GF-D8 (cell line): ENCODE data around the gene ABCA6.
A peak's percentile ranks its signal among the peaks of the same experiment; 100 is the strongest.
"Not testable (repeated sequence)": the region's sequence is repeated elsewhere in the genome, so short reads cannot be mapped to it uniquely, and the experiment has no call there.

Experiments used
- DNase-seq: peaks from one replicate; lab custom pipeline; 2025; lab: John Stamatoyannopoulos, UW

Gene ABCA6

GRCh38 chr17:69071233-69071586, 70.5 kb downstream of the ABCA6 start:
- not testable (repeated sequence) for DNase-seq

DNA sequence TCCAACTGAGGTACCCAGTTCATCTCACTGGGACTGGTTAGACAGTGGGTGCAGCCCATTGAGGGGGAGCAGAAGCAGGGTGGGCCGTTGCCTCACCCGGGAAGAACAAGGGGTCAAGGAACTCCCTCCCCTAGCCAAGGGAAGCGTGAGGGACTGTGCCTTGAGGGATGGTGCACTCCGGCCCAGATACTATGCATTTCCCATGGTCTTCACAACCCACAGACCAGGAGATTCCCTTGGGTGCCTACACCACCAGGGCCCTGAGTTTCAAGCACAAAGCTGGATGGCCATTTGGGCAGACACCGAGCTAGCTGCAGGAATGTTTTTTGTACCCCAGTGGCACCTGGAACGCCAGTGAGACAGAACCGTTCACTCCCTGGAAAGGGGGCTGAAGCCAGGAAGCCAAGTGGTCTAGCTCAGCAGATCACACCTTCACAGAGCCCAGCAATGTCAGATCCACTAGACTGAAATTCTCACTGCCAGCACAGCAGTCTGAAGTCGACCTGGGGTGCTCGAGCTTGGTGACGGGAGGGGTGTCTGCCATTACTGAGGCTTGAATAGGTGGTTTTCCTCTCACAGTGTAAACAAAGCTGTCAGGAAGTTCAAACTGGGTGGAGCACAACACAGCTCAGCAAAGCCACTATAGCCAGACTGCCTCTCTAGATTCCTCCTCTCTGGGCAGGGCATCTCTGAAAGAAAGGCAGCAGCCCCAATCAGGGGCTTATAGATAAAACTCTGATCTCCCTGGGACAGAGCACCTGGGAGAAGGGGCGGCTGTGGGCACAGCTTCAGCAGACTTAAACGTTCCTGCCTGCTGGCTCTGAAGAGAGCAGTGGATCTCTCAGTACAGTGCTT, 71.1 kb downstream of the ABCA6 start:
- DNase-seq = not testable (repeated sequence)

GRCh38 chr17:69069226-69069750, 72.4 kb downstream of the ABCA6 start:
- no peak for DNase-seq

- DNase-seq = no peak
Measured at GRCh38 chr17:69067274-69068047, 74.2 kb downstream of the ABCA6 start.

- DNase-seq = peak; percentile 80
Measured at GRCh38 chr17:69066482-69066881, 75.2 kb downstream of the ABCA6 start.

DNA sequence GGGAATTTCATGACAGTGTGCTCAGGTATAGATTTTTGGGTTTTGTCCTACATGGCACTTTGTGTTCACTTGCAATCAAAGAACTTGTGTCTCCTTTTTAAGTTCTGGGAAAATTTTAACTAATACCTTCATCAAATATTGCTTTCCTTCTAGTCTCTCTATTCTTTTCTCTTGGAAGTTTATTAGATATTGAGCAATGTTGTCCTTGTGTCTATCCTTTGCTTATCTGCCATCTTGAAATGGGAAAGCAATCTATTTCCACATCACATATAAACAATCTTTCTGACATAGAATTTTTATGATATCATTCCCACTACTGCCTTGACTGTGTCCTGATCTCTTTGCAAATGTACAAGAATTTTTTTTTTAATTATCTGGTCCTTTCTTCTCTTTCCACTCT, 76.6 kb downstream of the ABCA6 start:
- no peak for DNase-seq

- DNase-seq = no peak
Measured at GRCh38 chr17:69064476-69064875, 77.2 kb downstream of the ABCA6 start.

DNA sequence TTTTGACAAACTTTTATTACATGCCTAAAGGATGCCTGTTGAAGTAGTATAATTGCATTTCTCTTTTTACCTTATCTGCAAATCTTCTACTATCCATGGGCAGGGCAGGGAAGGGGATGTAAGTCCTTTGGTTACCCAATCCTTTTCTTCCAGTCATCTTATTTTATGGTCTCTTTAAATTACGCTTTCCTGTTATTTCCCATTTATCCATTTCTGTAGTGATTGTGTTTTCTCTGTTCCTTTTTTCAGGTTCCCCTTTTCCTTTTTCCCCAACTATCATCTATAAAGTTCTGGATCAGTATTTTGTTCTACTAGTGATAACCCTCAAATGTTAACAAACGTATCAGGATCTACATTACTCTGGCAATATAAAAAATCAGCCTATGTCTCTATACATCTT, 77.7 kb downstream of the ABCA6 start:
- DNase-seq = no peak

- DNase-seq = no peak
Measured at GRCh38 chr17:69062860-69063581, 78.7 kb downstream of the ABCA6 start.

DNA sequence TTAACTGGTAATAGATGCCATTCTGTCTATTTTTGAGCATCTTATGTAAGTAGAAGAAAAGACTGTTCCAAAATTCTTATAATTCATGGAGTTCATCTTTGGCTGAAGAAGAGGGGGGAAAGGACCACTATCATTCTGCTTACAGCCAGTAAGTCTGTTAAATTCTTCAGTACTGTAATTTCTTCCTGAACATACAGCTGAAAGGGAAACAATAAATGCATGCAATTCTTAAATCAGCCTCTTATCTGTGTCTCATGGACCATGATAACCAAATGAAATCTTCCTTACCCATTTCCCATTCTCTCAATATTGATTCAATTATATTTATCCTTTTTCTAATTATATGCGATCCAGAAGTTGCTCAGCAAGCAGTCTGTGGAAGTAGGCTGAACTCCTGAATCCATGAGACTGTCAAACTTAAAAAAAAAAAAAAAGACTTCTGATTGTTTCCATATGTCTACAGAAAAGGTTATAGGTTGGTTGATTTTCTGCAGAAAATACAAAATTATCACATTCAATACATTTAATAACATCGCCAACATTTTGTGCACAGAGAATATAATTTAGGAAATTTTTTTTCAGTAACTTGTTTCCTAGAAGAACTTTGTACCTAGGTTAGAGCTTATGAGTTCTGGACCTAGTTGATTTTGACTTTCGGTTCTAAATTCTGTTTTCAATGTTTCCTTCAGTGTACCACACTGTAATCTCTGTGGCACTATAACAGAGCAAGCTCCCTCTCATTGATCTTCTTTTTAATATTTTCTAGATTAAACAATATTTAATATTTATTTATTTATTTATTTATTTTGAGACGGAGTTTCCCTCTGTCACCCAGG, 79.8 kb downstream of the ABCA6 start:
- no peak for DNase-seq

- no peak for DNase-seq
Measured at GRCh38 chr17:69060822-69061221, 80.9 kb downstream of the ABCA6 start, which contains the start of gene ABCA9. TSS of gene ABCA9 (minus strand) at chr17:69060927. CDS start at chr17:69051126, 9,801 bp downstream.

DNA sequence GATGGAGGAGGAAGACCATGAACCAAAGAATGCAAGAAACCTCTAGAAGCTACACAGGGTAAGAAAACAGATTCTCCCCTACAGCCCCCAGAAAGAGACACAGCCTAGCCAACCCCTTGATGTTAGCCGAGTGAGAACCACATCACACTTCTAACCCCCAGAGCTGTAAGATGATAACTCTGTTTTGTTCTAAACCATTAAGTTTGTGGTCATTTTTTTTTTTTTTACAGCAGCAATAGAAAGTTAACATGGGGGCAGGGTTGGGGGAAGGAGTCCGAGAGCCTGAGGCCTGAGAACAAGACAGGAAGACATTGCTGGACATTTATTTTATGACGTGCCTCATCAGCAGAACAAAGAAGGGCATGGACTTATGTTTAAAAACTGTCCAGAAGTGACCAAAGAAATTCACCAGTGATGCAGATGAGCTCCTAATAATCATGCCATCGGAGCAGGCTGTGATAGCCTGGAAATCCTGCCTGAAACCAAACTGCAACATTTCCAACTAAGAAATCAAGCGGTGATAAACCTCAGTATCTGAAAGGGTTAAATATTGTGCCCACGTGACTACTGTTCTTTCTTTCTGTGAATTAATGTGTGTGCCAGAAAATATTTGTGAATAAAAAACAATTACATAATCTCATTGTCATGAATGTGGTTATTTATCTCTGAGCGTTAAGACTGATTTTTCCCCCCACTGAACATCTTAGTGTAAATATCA, 82.1 kb downstream of the ABCA6 start:
- no peak for DNase-seq

DNA sequence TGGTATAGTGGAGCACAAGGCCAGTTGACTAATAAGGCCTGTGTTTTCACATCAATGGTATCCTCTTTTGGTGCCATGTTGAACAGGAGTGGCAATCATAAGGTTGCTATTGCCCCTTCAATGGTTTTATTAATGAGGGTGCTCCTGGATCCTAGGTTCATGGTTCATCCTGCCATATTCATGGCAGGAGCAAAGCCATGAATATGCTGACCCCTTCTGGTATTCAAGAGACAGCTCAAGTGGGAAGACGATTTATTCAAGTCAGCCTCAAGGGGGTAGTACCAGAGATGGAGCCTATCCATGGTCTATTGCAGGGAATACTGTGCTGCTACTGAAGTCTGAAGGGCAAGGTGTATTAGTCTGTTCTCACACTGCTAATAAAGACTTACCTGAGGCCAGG, 83.5 kb downstream of the ABCA6 start:
- no peak for DNase-seq

GRCh38 chr17:69057280-69057679, 84.4 kb downstream of the ABCA6 start:
- DNase-seq = no peak

- DNase-seq = no peak
Measured at GRCh38 chr17:69056179-69056823, 85.4 kb downstream of the ABCA6 start.

DNA sequence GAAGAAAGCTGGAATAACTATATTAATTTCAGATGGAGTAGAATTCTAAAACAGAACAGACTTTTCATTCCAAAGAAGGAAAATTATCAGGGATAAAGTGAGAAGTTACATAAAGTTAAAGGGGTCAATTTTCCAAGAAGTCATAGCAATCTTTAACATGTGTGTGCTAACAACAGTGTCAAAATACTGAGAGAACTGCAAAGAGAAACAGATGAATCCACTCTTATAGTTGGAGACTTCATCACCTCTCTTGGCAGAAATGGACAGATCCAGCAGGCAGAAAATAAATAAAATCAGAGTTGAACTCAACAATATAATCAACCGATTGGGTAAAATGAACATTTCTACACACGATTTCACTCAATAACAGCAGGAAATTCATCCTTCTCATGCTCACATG, 86.4 kb downstream of the ABCA6 start:
- DNase-seq = no peak

DNA sequence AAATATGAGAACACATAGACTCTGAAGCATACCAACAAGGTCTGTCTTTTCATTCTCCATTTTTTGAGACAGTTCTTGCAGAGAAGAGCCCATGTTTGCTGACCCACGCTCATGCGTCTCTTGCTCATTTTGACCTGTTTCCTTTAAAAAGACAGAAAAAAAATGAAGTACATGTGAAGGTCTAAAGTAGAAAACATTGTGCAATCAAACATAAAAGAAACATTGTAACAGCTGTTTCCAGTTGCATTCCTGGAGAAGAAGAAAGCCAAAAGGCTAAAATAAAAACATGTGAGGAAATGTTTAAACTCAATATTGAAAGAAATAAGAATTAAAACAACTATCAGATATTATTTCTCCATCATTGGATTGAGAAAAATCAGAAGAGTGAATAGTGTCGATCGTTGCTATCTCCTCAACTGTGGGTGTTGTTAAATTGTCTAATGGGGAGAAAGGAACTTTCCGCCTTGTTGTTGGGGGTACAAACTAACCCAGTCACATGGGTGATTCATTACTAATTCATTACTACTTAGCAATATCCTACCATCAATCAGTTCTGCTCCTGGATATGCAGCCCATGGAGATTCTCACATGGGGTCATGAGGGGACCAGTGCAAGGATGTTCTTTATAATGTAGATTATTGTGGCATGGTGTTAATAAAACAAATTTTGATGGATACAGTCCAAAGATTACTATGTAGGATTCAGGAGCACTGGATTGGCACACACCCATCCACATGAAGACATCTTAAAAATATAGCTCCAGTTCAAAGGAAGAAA, 90.5 kb downstream of the ABCA6 start:
- DNase-seq = no peak

DNA sequence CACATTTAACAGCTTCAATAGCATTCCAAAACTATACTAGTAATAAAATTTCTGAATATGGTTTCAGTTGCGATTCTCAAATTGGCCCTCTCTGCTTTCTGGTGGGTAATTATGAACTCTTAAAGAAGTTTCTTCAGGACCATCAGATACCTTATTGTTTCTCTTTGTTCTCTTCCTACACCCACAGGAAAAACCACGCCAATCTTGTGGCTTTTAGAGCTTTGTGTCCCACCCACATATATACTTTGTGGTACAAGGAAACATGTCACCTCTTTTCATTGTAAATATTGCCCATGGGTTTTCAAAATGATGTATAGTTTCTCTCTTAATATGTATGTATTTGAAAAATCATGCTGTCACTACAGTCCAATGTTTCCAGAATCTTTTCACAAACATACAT, 93.1 kb downstream of the ABCA6 start:
- no peak for DNase-seq
